ENCODE measurements around the gene TEX261.

Gene TEX261

GRCh38 chr2:70988726-70989648, 5.7 kb downstream of the TEX261 start:
- no peaks in the 10 kb centered on the region for H3F3A ChIP-seq (ENCODE audit: insufficient read depth)
- no peaks in the 10 kb centered on the region for H3K9me3 ChIP-seq (ENCODE audit: insufficient read depth, low read length)
- no peak overlapping the region for H3K27ac ChIP-seq (ENCODE audit: low read depth, low read length)
- no peak overlapping the region for H3K4me3 ChIP-seq (ENCODE audit: insufficient read depth, low read length, poor library complexity, severe bottlenecking)
- H4K20me1 ChIP-seq (ENCODE audit: low read depth, low read length): no peaks in the 10 kb centered on the region; the same call in 1 of the 2 replicates
- TF ChIP-seq CTCF (IDR thresholded peaks at IDR 0.05; ENCODE audit: insufficient read depth, low read length, poor library complexity, severe bottlenecking) (no peak), EZH2phosphoT487 (conservative IDR thresholded peaks at IDR 0.05; ENCODE audit: low read length) (no peak)
- H2AFZ ChIP-seq (ENCODE audit: low read depth, low read length, severe bottlenecking): no peak overlapping the region
- H3K4me2 ChIP-seq (ENCODE audit: low read depth, low read length, poor library complexity, severe bottlenecking): no peak overlapping the region
- H3K9me2 ChIP-seq (replicated peaks; ENCODE audit: insufficient read depth, low read length): no peaks in the 10 kb centered on the region
- H3K9ac ChIP-seq (ENCODE audit: low read length): no peak overlapping the region
- no peaks in the 10 kb centered on the region for H3K36me3 ChIP-seq (ENCODE audit: low read length)
- H3K79me2 ChIP-seq (ENCODE audit: insufficient read depth, low read length): peaks cover 20% of the 10 kb centered on the region
- H3K27me3 ChIP-seq (ENCODE audit: low read length): no peaks in the 10 kb centered on the region

- no peaks in the 10 kb centered on the region for H3K9me3 ChIP-seq (ENCODE audit: insufficient read depth, low read length)
- H3F3A ChIP-seq (ENCODE audit: insufficient read depth): no peaks in the 10 kb centered on the region
- no peak overlapping the region for H3K4me3 ChIP-seq (ENCODE audit: insufficient read depth, low read length, poor library complexity, severe bottlenecking)
- H3K4me2 ChIP-seq (ENCODE audit: low read depth, low read length, poor library complexity, severe bottlenecking): no peak overlapping the region
- no peak overlapping the region for H3K9ac ChIP-seq (ENCODE audit: low read length)
- H3K27ac ChIP-seq (ENCODE audit: low read depth, low read length): no peak overlapping the region
- H3K36me3 ChIP-seq (ENCODE audit: low read length): no peaks in the 10 kb centered on the region
- H4K20me1 ChIP-seq (ENCODE audit: low read depth, low read length): no peaks in the 10 kb centered on the region; the same call in 1 of the 2 replicates
- H3K9me2 ChIP-seq (replicated peaks; ENCODE audit: insufficient read depth, low read length): no peaks in the 10 kb centered on the region
- H3K27me3 ChIP-seq (ENCODE audit: low read length): no peaks in the 10 kb centered on the region
- H2AFZ ChIP-seq (ENCODE audit: low read depth, low read length, severe bottlenecking): no peak overlapping the region
- TF ChIP-seq EZH2phosphoT487 (conservative IDR thresholded peaks at IDR 0.05; ENCODE audit: low read length): no peak
- TF ChIP-seq CTCF (IDR thresholded peaks at IDR 0.05; ENCODE audit: insufficient read depth, low read length, poor library complexity, severe bottlenecking): no peak
- peaks cover 11% of the 10 kb centered on the region for H3K79me2 ChIP-seq (ENCODE audit: insufficient read depth, low read length)
These were observed 6.5 kb downstream of the TEX261 start for GRCh38 chr2:70988151-70988550.

- TF ChIP-seq EZH2phosphoT487 (conservative IDR thresholded peaks at IDR 0.05; ENCODE audit: low read length): no peak
- no peak for TF ChIP-seq CTCF (IDR thresholded peaks at IDR 0.05; ENCODE audit: insufficient read depth, low read length, poor library complexity, severe bottlenecking)
- Histone ChIP-seq H3K27me3 (ENCODE audit: low read length) (no peaks in the 10 kb centered on the region), H4K20me1 (ENCODE audit: low read depth, low read length) (no peaks in the 10 kb centered on the region), H2AFZ (ENCODE audit: low read depth, low read length, severe bottlenecking) (no peak overlapping the region), H3K9ac (ENCODE audit: low read length) (no peak overlapping the region), H3K9me2 (replicated peaks; ENCODE audit: insufficient read depth, low read length) (no peaks in the 10 kb centered on the region), H3K27ac (ENCODE audit: low read depth, low read length) (no peak overlapping the region), H3F3A (ENCODE audit: insufficient read depth) (no peaks in the 10 kb centered on the region), H3K4me3 (ENCODE audit: insufficient read depth, low read length, poor library complexity, severe bottlenecking) (no peak overlapping the region), H3K36me3 (ENCODE audit: low read length) (no peaks in the 10 kb centered on the region), H3K9me3 (ENCODE audit: insufficient read depth, low read length) (no peaks in the 10 kb centered on the region), H3K4me2 (ENCODE audit: low read depth, low read length, poor library complexity, severe bottlenecking) (no peak overlapping the region), H3K79me2 (ENCODE audit: insufficient read depth, low read length) (peaks cover 4% of the 10 kb centered on the region; the same call in 1 of the 2 replicates)
These were observed 7.3 kb downstream of the TEX261 start for GRCh38 chr2:70987386-70987785.
